ENCODE measurements around the gene UBE2I.

UBE2I gene

GRCh38 chr16:1361685-1362360 lies 52.4 kb downstream of the UBE2I start:
- DNase-seq (ENCODE audit: low spot score) = no peak

- DNase-seq (ENCODE audit: low spot score) = no peak
Observed at GRCh38 chr16:1362807-1363206, 53.4 kb downstream of the UBE2I start.

- peak; percentile 81 for DNase-seq (ENCODE audit: low spot score)
Observed at GRCh38 chr16:1363501-1364041, 54.1 kb downstream of the UBE2I start.

GRCh38 chr16:1364510-1364909 lies 55.1 kb downstream of the UBE2I start:
- no peak for DNase-seq (ENCODE audit: low spot score)

GRCh38 chr16:1366060-1366711 lies 56.8 kb downstream of the UBE2I start:
- no peak for DNase-seq (ENCODE audit: low spot score)

GRCh38 chr16:1366712-1367299 lies 57.4 kb downstream of the UBE2I start:
- DNase-seq (ENCODE audit: low spot score) = no peak

- DNase-seq (ENCODE audit: low spot score) = no peak
Observed at GRCh38 chr16:1367486-1368174, 58.2 kb downstream of the UBE2I start.

GRCh38 chr16:1371054-1371978 lies 61.9 kb downstream of the UBE2I start:
- no peak for DNase-seq (ENCODE audit: low spot score)

- DNase-seq (ENCODE audit: low spot score) = no peak
Observed at GRCh38 chr16:1372292-1372950, 63.0 kb downstream of the UBE2I start.

GRCh38 chr16:1374418-1375297 lies 65.2 kb downstream of the UBE2I start:
- no peak for DNase-seq (ENCODE audit: low spot score)

- no peak for DNase-seq (ENCODE audit: low spot score)
Observed at GRCh38 chr16:1375298-1375640, 65.8 kb downstream of the UBE2I start.

GRCh38 chr16:1375741-1376410 lies 66.4 kb downstream of the UBE2I start:
- no peak for DNase-seq (ENCODE audit: low spot score)

Measured in AG20443 (cell line).